PC-9 (cell line): ENCODE data around the gene TMEM17. TPM values are rescaled to one million over a fixed set of nuclear protein-coding genes. Genes with fewer than 3 reads are reported as not detected.

Experiments used
- BruUV-seq: library from RNA; stranded (reverse); fragments of 400-500 nt; replicated peaks from 2 replicates; lab custom pipeline; 2021; lab: Mats Ljungman, UMichigan
- CTCF ChIA-PET: fragments of 300-600 bp; sonication (Branson Sonifier 250); formaldehyde crosslinking; loops from one replicate; lab custom pipeline; 2022; ENCODE audit warnings: antibody characterized with exemption; lab: Charles Lee
- POLR2A ChIA-PET: fragments of 300-600 bp; sonication (Branson Sonifier 250); formaldehyde crosslinking; loops from one replicate; lab custom pipeline; 2022; ENCODE audit warnings: antibody characterized with exemption; ENCODE audit not compliant: unreplicated experiment; lab: Charles Lee
- DNase-seq, 2 experiments: peaks; one replicate each; pipeline versions ENCODE4 v3.0.0 to v3.0.0-alpha.2; 2015 to 2022; ENCODE audit warnings: mixed read lengths in 1 of 2
- H2AFZ ChIP-seq: fragments of 200-600 bp; sonication (generic); 2 replicates; pipeline ENCODE4 v1.8.1; 2017; ENCODE audit warnings: antibody characterized with exemption
- H3F3A ChIP-seq: fragments of 200-600 bp; sonication (generic); 2 replicates; pipeline ENCODE4 v1.8.1; 2017; ENCODE audit warnings: antibody characterized with exemption, mild to moderate bottlenecking, low read depth; ENCODE audit not compliant: insufficient read depth
- H3K27ac ChIP-seq: fragments of 200-600 bp; sonication (generic); 2 replicates; pipeline ENCODE4 v1.6.1; 2016; ENCODE audit warnings: mixed run types
- H3K27me3 ChIP-seq: fragments of 200-600 bp; sonication (generic); 2 replicates; pipeline ENCODE4 v1.6.1; 2016; ENCODE audit warnings: low read depth, mixed run types; ENCODE audit not compliant: insufficient read depth
- H3K36me3 ChIP-seq: fragments of 200-600 bp; sonication (generic); 2 replicates; pipeline ENCODE4 v1.6.1; 2016; ENCODE audit warnings: low read depth, mixed run types
- H3K4me1 ChIP-seq: fragments of 200-600 bp; sonication (generic); replicated peaks from 2 replicates; pipeline ENCODE4 v1.6.1; 2016; ENCODE audit warnings: mixed run types; ENCODE audit not compliant: insufficient read depth
- H3K4me2 ChIP-seq: fragments of 200-600 bp; sonication (generic); 2 replicates; pipeline ENCODE4 v1.6.1; 2017; ENCODE audit warnings: mixed run types
- H3K4me3 ChIP-seq: fragments of 200-600 bp; sonication (generic); 2 replicates; pipeline ENCODE4 v1.6.1; 2016; ENCODE audit warnings: mixed run types
- H3K79me2 ChIP-seq: fragments of 200-600 bp; sonication (generic); 2 replicates; pipeline ENCODE4 v1.6.1; 2017; ENCODE audit warnings: low read depth, mixed run types
- H3K9me2 ChIP-seq: fragments of 200-600 bp; sonication (generic); 2 replicates; pipeline ENCODE4 v1.8.1; 2017; ENCODE audit warnings: mild to moderate bottlenecking; ENCODE audit not compliant: insufficient read depth
- H3K9me3 ChIP-seq: fragments of 200-600 bp; sonication (generic); 2 replicates; pipeline ENCODE4 v1.8.1; 2016; ENCODE audit warnings: low read depth; ENCODE audit not compliant: insufficient read depth
- H4K20me1 ChIP-seq: fragments of 200-600 bp; sonication (generic); 2 replicates; pipeline ENCODE4 v1.8.1; 2017; ENCODE audit not compliant: insufficient read depth
- CTCF ChIP-seq: fragments of 200-600 bp; sonication (generic); conservative IDR thresholded peaks from 2 replicates; pipeline ENCODE4 v1.6.1; 2017; ENCODE audit warnings: mixed run types, antibody characterized with exemption, mild to moderate bottlenecking, moderate library complexity
- EZH2 ChIP-seq: fragments of 200-600 bp; sonication (generic); IDR thresholded peaks from 2 replicates; pipeline ENCODE4 v1.8.0; 2017; ENCODE audit warnings: antibody characterized with exemption, low read depth
- intact Hi-C: fragments of 100-400 bp; cut with micrococcal nuclease; formaldehyde crosslinking; loops from one replicate; pipeline ENCODE4 v1.10.0; 2022; ENCODE audit not compliant: unreplicated experiment
- total RNA-seq: library from RNA; stranded (reverse); gene quantifications from 2 replicates; pipeline ENCODE4 v1.2.3, GENCODE V29; 2021

Gene TMEM17
- total RNA-seq, 1 experiment from 2014 or later, result 11.0 TPM

DNA sequence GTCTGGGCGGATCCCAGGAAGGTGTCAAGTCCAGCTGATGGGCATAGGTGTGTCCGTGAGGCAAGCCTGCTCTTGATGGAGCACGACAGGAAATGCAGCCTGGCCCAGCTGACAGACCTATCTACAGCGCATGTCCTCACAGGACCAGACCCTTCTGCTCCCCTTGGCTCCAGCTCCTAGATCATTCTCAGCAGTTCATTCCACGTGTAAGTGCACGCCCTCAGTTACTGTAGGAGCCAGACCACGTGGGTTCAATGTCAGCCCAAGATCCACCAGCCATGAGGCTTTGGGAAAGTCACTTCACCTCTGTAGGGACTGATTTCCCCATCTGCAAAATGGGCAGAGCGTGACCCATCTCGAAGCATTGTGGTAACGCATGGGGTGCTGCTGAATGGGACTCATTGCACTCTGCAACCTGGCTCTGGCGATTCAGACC is 47.8 kb downstream of the TMEM17 start:
- Histone ChIP-seq H2AFZ (no peak overlapping the region), H3K4me2 (no peak overlapping the region), H3K27me3 (no peaks in the 10 kb centered on the region), H4K20me1 (no peaks in the 10 kb centered on the region), H3K36me3 (no peaks in the 10 kb centered on the region), H3K27ac (no peak overlapping the region), H3K4me3 (no peak overlapping the region), H3K4me1 (peaks cover 16% of the 10 kb centered on the region), H3F3A (no peaks in the 10 kb centered on the region), H3K9me3 (no peaks in the 10 kb centered on the region), H3K9me2 (no peaks in the 10 kb centered on the region), H3K79me2 (no peaks in the 10 kb centered on the region)
- TF ChIP-seq EZH2 (no peak), CTCF (no peak)
- CTCF ChIA-PET, result interaction anchor here (0.6 to 2.2 kb wide), 3 partner anchors 229 to 503 kb away, joined by 3 to 14 read pairs (median 7); no protein-coding TSS in a partner anchor
- BruUV-seq, result no TSS peak
- no peak for DNase-seq
- POLR2A ChIA-PET, result no interaction called here
- intact Hi-C loops, result loop anchor here (10.0 kb wide), 1 partner anchor 1027 kb away; no protein-coding TSS in a partner anchor

- H3F3A ChIP-seq, result no peaks in the 10 kb centered on the region
- no peaks in the 10 kb centered on the region for H3K27me3 ChIP-seq
- H3K9me3 ChIP-seq, result no peaks in the 10 kb centered on the region
- no peaks in the 10 kb centered on the region for H3K9me2 ChIP-seq
- no peak for TF ChIP-seq EZH2
- TF ChIP-seq CTCF, result no peak
- peak overlapping the region; percentile 72; the same call in 1 of the 2 replicates for H3K4me3 ChIP-seq
- ChIA-PET CTCF (interaction anchor here (0.6 to 2.2 kb wide), 5 partner anchors 49 to 502 kb away, joined by 3 to 14 read pairs (median 5); no protein-coding TSS in a partner anchor), POLR2A (interaction anchor here (0.5 to 0.9 kb wide), 3 partner anchors 147 to 248 kb away, joined by 3 to 21 read pairs (median 5); partner anchors contain the start of gene EHBP1)
- intact Hi-C loops, result loop anchor here (1.0 to 10.0 kb wide), 4 partner anchors 121 to 1027 kb away; partner anchors contain the start of gene EHBP1
- BruUV-seq, result TSS peak; percentile 76
- peak overlapping the region; percentile 89 for H3K4me2 ChIP-seq
- no peak for DNase-seq
- peaks cover 16% of the 10 kb centered on the region for H3K4me1 ChIP-seq
- peak overlapping the region; percentile 72 for H3K27ac ChIP-seq
- H2AFZ ChIP-seq, result peak overlapping the region; percentile 86
- no peaks in the 10 kb centered on the region for H3K36me3 ChIP-seq
- H4K20me1 ChIP-seq, result no peaks in the 10 kb centered on the region
- H3K79me2 ChIP-seq, result no peaks in the 10 kb centered on the region
Observed at GRCh38 chr2:62457556-62457955, 48.4 kb downstream of the TMEM17 start.

- H3K4me1 ChIP-seq, result peaks cover 16% of the 10 kb centered on the region
- peak overlapping the region; percentile 72 for H3K4me3 ChIP-seq
- intact Hi-C loops, result loop anchor here (1.0 to 10.0 kb wide), 4 partner anchors 121 to 1028 kb away; partner anchors contain the start of gene EHBP1
- H3K27ac ChIP-seq, result peak overlapping the region; percentile 72
- no peaks in the 10 kb centered on the region for H3K79me2 ChIP-seq
- peak; percentile 85 to 88 for DNase-seq
- no peaks in the 10 kb centered on the region for H3K36me3 ChIP-seq
- H3K27me3 ChIP-seq, result no peaks in the 10 kb centered on the region
- no peaks in the 10 kb centered on the region for H3K9me3 ChIP-seq
- no peaks in the 10 kb centered on the region for H4K20me1 ChIP-seq
- ChIA-PET POLR2A (interaction anchor here (0.5 to 0.9 kb wide), 3 partner anchors 146 to 248 kb away, joined by 3 to 21 read pairs (median 5); partner anchors contain the start of gene EHBP1), CTCF (interaction anchor here (0.7 to 2.2 kb wide), 11 partner anchors 42 to 1203 kb away, joined by 3 to 14 read pairs (median 3); no protein-coding TSS in a partner anchor)
- no peaks in the 10 kb centered on the region for H3F3A ChIP-seq
- BruUV-seq, result no TSS peak
- H3K9me2 ChIP-seq, result no peaks in the 10 kb centered on the region
- TF ChIP-seq CTCF (peak; percentile 98), EZH2 (no peak)
- H3K4me2 ChIP-seq, result peak overlapping the region; percentile 89
- peak overlapping the region; percentile 86 for H2AFZ ChIP-seq
Observed at GRCh38 chr2:62456721-62457539, 49.1 kb downstream of the TMEM17 start.
